Panc1 (cell line): ENCODE data around the gene HJURP. TPM values are rescaled to one million over a fixed set of nuclear protein-coding genes. Genes with fewer than 3 reads are reported as not detected.
A peak's percentile ranks its signal among the peaks of the same experiment; 100 is the strongest.

ENCODE experiments used
- ATAC-seq: fragments of 200-7000 bp; cut with Tn5 transposase; 2 replicates; pipeline ENCODE4 v1.9.1; 2020; ENCODE audit warnings: mild to moderate bottlenecking, moderate library complexity
- BruUV-seq: library from RNA; stranded (reverse); fragments of 400-500 nt; replicated peaks from 2 replicates; lab custom pipeline; 2021; lab: Mats Ljungman, UMichigan
- CTCF ChIA-PET: fragments of 300-600 bp; sonication (Branson Sonifier 250); formaldehyde crosslinking; loops from one replicate; lab custom pipeline; 2022; ENCODE audit warnings: antibody characterized with exemption; lab: Charles Lee
- POLR2A ChIA-PET: fragments of 300-600 bp; sonication (Branson Sonifier 250); formaldehyde crosslinking; loops from one replicate; lab custom pipeline; 2022; ENCODE audit warnings: antibody characterized with exemption; lab: Charles Lee
- DNase-seq: peaks from one replicate; pipeline ENCODE4 v3.0.0-alpha.2; 2010; ENCODE audit warnings: low read depth, low spot score
- H3K27ac ChIP-seq: 2 replicates; pipeline ENCODE4 v1.5.1; 2011; ENCODE audit warnings: mild to moderate bottlenecking, low read length, inconsistent platforms
- H3K27me3 ChIP-seq: fragments of 200-500 bp; sonication (Bioruptor generic); 2 replicates; pipeline ENCODE4 v1.6.0; 2014; ENCODE audit warnings: low read length, inconsistent platforms; ENCODE audit not compliant: control insufficient read depth, insufficient read depth
- H3K36me3 ChIP-seq: fragments of 200-500 bp; sonication (Bioruptor generic); 2 replicates; pipeline ENCODE4 v1.5.1; 2014; ENCODE audit warnings: inconsistent platforms, mild to moderate bottlenecking, low read length, moderate library complexity; ENCODE audit not compliant: control insufficient read depth, insufficient read depth
- H3K4me1 ChIP-seq: 2 replicates; pipeline ENCODE4 v1.5.1; 2011; ENCODE audit warnings: inconsistent platforms, mild to moderate bottlenecking, low read length, moderate library complexity; ENCODE audit not compliant: control insufficient read depth, insufficient read depth
- H3K4me3 ChIP-seq, 2 experiments: 2 replicates each; pipeline ENCODE4 v1.5.1; 2011 to 2012; ENCODE audit warnings: low read depth in 2 of 2, low read length in 2 of 2, mild to moderate bottlenecking in 2 of 2, inconsistent platforms in 1 of 2, moderate library complexity in 1 of 2
- H3K9me3 ChIP-seq: fragments of 200-500 bp; sonication (Bioruptor generic); 2 replicates; pipeline ENCODE4 v1.5.1; 2014; ENCODE audit warnings: low read depth, mild to moderate bottlenecking, inconsistent platforms, low read length, moderate library complexity; ENCODE audit not compliant: control insufficient read depth, insufficient read depth
- POLR2AphosphoS5 ChIP-seq: IDR thresholded peaks from 2 replicates; pipeline ENCODE4 v1.6.1; 2012; ENCODE audit warnings: mild to moderate bottlenecking, low read depth, low read length, moderate library complexity
- SIN3A ChIP-seq: IDR thresholded peaks from 2 replicates; pipeline ENCODE4 v1.6.1; 2012; ENCODE audit warnings: low read depth, mild to moderate bottlenecking, low read length, moderate library complexity, borderline replicate concordance; ENCODE audit not compliant: insufficient read depth
- TCF7L2 ChIP-seq: IDR thresholded peaks from 2 replicates; pipeline ENCODE4 v1.6.1; 2011; ENCODE audit warnings: mild to moderate bottlenecking, low read depth, low read length, inconsistent platforms
- in situ Hi-C: cut with HindIII; loops from 2 replicates; pipeline ENCODE4 v1.10.0; 2016; ENCODE audit warnings: low sequenced_read_pairs, low pct_unique_long_range_greater_than_20kb
- intact Hi-C: fragments of 100-400 bp; cut with micrococcal nuclease; formaldehyde crosslinking; loops from one replicate; pipeline ENCODE4 v1.10.0; 2022; ENCODE audit not compliant: unreplicated experiment
- total RNA-seq: library from RNA; stranded (reverse); gene quantifications from one replicate; pipeline ENCODE4 v1.2.1, GENCODE V29; 2021; ENCODE audit not compliant: unreplicated experiment
- TF ChIP-seq, protein P1 (sequence below), 2 experiments: IDR thresholded peaks; 2 replicates each; pipeline ENCODE4 v1.6.1; 2011 to 2012; ENCODE audit warnings: low read depth in 2 of 2, control low read depth in 1 of 2, low read length in 1 of 2, mild to moderate bottlenecking in 1 of 2, moderate library complexity in 1 of 2; ENCODE audit not compliant: insufficient read depth in 1 of 2
- TF ChIP-seq, protein P2 (sequence below): fragments of 450-650 bp; IDR thresholded peaks from 2 replicates; pipeline ENCODE4 v1.5.1; 2017; ENCODE audit warnings: mild to moderate bottlenecking

HJURP gene
- total RNA-seq, 1 experiment from 2014 or later, result 87.0 TPM

DNA sequence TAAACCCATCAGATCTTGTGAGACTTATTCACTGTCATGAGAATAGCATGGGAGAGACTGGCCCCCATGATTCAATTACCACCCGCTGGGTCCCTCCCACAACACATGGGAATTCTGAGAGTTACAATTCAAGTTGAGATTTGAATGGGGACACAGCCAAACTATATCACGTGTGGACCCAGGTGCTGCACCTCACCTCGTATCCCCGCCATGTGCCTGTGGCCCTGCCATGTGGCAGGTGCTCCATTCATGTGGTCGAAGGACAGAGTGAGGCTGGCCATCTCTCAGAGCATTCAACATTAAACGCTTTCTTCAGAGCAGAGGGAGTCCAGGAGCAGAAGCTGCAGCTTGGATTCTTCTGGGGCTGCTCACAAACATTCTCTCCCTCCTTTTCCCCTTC is 44.0 kb downstream of the HJURP start:
- intact Hi-C loops (no loop called here), in situ Hi-C loops (no loop called here)
- DNase-seq (no peak), ATAC-seq (no peak)
- TF ChIP-seq, protein P1, sequence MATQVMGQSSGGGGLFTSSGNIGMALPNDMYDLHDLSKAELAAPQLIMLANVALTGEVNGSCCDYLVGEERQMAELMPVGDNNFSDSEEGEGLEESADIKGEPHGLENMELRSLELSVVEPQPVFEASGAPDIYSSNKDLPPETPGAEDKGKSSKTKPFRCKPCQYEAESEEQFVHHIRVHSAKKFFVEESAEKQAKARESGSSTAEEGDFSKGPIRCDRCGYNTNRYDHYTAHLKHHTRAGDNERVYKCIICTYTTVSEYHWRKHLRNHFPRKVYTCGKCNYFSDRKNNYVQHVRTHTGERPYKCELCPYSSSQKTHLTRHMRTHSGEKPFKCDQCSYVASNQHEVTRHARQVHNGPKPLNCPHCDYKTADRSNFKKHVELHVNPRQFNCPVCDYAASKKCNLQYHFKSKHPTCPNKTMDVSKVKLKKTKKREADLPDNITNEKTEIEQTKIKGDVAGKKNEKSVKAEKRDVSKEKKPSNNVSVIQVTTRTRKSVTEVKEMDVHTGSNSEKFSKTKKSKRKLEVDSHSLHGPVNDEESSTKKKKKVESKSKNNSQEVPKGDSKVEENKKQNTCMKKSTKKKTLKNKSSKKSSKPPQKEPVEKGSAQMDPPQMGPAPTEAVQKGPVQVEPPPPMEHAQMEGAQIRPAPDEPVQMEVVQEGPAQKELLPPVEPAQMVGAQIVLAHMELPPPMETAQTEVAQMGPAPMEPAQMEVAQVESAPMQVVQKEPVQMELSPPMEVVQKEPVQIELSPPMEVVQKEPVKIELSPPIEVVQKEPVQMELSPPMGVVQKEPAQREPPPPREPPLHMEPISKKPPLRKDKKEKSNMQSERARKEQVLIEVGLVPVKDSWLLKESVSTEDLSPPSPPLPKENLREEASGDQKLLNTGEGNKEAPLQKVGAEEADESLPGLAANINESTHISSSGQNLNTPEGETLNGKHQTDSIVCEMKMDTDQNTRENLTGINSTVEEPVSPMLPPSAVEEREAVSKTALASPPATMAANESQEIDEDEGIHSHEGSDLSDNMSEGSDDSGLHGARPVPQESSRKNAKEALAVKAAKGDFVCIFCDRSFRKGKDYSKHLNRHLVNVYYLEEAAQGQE (IDR thresholded peaks at IDR 0.05; ENCODE audit: insufficient read depth in 1 of 2, low read depth in 2 of 2, low read length in 1 of 2), result no peak
- no peak for TF ChIP-seq POLR2AphosphoS5
- no peak for TF ChIP-seq TCF7L2
- TF ChIP-seq, protein P2, sequence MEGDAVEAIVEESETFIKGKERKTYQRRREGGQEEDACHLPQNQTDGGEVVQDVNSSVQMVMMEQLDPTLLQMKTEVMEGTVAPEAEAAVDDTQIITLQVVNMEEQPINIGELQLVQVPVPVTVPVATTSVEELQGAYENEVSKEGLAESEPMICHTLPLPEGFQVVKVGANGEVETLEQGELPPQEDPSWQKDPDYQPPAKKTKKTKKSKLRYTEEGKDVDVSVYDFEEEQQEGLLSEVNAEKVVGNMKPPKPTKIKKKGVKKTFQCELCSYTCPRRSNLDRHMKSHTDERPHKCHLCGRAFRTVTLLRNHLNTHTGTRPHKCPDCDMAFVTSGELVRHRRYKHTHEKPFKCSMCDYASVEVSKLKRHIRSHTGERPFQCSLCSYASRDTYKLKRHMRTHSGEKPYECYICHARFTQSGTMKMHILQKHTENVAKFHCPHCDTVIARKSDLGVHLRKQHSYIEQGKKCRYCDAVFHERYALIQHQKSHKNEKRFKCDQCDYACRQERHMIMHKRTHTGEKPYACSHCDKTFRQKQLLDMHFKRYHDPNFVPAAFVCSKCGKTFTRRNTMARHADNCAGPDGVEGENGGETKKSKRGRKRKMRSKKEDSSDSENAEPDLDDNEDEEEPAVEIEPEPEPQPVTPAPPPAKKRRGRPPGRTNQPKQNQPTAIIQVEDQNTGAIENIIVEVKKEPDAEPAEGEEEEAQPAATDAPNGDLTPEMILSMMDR, result no peak
- TF ChIP-seq SIN3A, result no peak
- no peaks in the 10 kb centered on the region for H3K4me1 ChIP-seq
- no peak overlapping the region for H3K4me3 ChIP-seq
- ChIA-PET POLR2A (no interaction called here), CTCF (no interaction called here)
- no peak overlapping the region for H3K27ac ChIP-seq
- H3K27me3 ChIP-seq, result no peaks in the 10 kb centered on the region; the same call in 1 of the 2 replicates
- no peaks in the 10 kb centered on the region for H3K36me3 ChIP-seq
- BruUV-seq, result no TSS peak
- H3K9me3 ChIP-seq, result no peaks in the 10 kb centered on the region

DNA sequence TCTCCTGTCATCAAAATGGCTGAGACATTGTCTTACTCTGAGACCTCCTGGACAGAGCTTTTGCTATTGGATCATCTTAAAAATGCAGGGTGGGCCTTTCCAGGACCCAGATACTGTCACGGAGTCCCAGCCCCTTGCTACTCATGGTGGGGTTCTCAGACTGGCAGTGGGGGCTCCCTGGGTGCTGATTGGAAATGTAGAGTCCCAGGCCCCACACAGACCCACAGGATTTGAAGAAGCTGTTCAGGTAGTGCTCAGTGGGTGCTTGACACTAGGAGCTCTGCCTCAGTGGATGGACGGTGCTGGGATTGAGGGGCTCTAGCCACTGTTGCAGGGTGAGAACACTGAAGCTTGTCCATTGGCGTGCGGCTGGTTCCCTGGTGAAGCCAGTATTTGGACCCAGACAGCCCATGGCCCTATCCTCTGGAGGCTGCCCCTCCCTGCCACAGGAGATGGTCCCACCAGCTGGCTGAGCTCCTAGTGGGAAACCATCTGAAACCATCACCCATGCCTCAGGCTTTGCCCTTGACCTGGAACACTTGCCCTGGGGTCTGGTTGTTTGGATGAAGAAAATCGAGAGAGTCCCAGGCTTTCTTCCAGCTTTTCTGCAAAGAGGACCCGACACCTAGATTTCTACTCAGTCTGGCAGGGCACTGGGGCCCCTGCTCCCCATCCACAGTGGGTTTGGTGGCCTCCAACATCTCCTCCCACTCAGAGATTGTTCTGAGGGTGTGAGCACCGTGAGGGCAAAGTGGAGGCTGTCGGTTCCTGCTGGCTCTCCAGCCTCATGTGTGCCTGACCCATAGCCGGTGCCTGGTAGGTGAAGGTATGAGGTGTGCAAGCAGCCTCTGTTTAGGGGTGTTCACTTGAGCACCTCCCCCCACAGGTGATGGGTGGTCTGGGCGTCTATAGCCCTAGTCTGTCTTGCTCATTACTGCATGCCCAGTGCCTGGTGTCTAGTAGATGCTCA is 46.1 kb downstream of the HJURP start:
- no peak overlapping the region for H3K27ac ChIP-seq
- ChIA-PET POLR2A (no interaction called here), CTCF (no interaction called here)
- no TSS peak for BruUV-seq
- intact Hi-C loops (no loop called here), in situ Hi-C loops (no loop called here)
- no peaks in the 10 kb centered on the region; the same call in 1 of the 2 replicates for H3K27me3 ChIP-seq
- H3K4me1 ChIP-seq, result no peaks in the 10 kb centered on the region
- H3K9me3 ChIP-seq, result no peaks in the 10 kb centered on the region
- TF ChIP-seq TCF7L2 (no peak), SIN3A (no peak), POLR2AphosphoS5 (no peak)
- TF ChIP-seq, protein P2, result no peak
- TF ChIP-seq, protein P1 (IDR thresholded peaks at IDR 0.05; ENCODE audit: insufficient read depth in 1 of 2, low read depth in 2 of 2, low read length in 1 of 2), result no peak
- H3K4me3 ChIP-seq, result no peak overlapping the region
- DNase-seq (no peak), ATAC-seq (peak; percentile 44; the same call in 1 of the 2 replicates)
- no peaks in the 10 kb centered on the region for H3K36me3 ChIP-seq
